Neural cell (in vitro differentiated cells): ENCODE measurements around the gene RMI2. TPM values are rescaled to one million over a fixed set of nuclear protein-coding genes. Genes with fewer than 3 reads are reported as not detected.

Experiments used
- H2AFZ ChIP-seq: fragments of 200-600, 300-800 bp; sonication (generic), shearing (Covaris generic); 2 replicates; pipeline ENCODE4 v1.6.0; 2014; ENCODE audit warnings: low read depth, mild to moderate bottlenecking, antibody characterized with exemption, low read length, moderate library complexity
- H3F3A ChIP-seq: fragments of 200-600 bp; shearing (Covaris generic); 2 replicates; pipeline ENCODE4 v1.6.1; 2016; ENCODE audit warnings: mild to moderate bottlenecking, moderate library complexity, mixed read lengths, antibody characterized with exemption, low read length; ENCODE audit not compliant: insufficient read depth, poor library complexity, severe bottlenecking
- H3K27ac ChIP-seq: fragments of 200-600, 300-800 bp; sonication (generic), shearing (Covaris generic); 2 replicates; pipeline ENCODE4 v1.5.1; 2014; ENCODE audit warnings: mild to moderate bottlenecking, low read length, moderate library complexity
- H3K27me3 ChIP-seq: fragments of 300-800, 200-600 bp; sonication (generic), shearing (Covaris generic); 2 replicates; pipeline ENCODE4 v1.6.0; 2014; ENCODE audit warnings: mild to moderate bottlenecking, low read depth, low read length, moderate library complexity; ENCODE audit not compliant: insufficient read depth
- H3K36me3 ChIP-seq: fragments of 300-800, 200-600 bp; sonication (generic), shearing (Covaris generic); 2 replicates; pipeline ENCODE4 v1.5.1; 2014; ENCODE audit warnings: mild to moderate bottlenecking, antibody characterized with exemption, low read length, moderate library complexity; ENCODE audit not compliant: insufficient read depth
- H3K4me2 ChIP-seq: fragments of 300-800, 200-600 bp; sonication (generic), shearing (Covaris generic); 2 replicates; pipeline ENCODE4 v1.6.0; 2014; ENCODE audit warnings: mild to moderate bottlenecking, low read length
- H3K4me3 ChIP-seq: fragments of 300-800, 200-600 bp; sonication (generic), shearing (Covaris generic); 2 replicates; pipeline ENCODE4 v1.5.1; 2014; ENCODE audit warnings: mild to moderate bottlenecking, low read length, moderate library complexity
- H3K79me2 ChIP-seq: fragments of 200-600 bp; shearing (Covaris generic); replicated peaks from 2 replicates; pipeline ENCODE4 v1.6.0; 2014; ENCODE audit warnings: mild to moderate bottlenecking, low read length, moderate library complexity; ENCODE audit not compliant: insufficient read depth
- H3K9ac ChIP-seq: fragments of 300-800, 200-600 bp; sonication (generic), shearing (Covaris generic); 2 replicates; pipeline ENCODE4 v1.6.1; 2016; ENCODE audit warnings: mild to moderate bottlenecking, low read length, mixed read lengths
- H3K9me2 ChIP-seq: fragments of 200-600 bp; shearing (Covaris generic); 2 replicates; pipeline ENCODE4 v1.6.1; 2016; ENCODE audit warnings: mild to moderate bottlenecking, low read length, mixed read lengths; ENCODE audit not compliant: insufficient read depth
- H3K9me3 ChIP-seq: fragments of 200-600, 300-800 bp; sonication (generic), shearing (Covaris generic); 2 replicates; pipeline ENCODE4 v1.6.1; 2016; ENCODE audit warnings: mild to moderate bottlenecking, mixed run types, low read length, moderate library complexity, mixed read lengths
- H4K20me1 ChIP-seq: fragments of 200-600 bp; shearing (Covaris generic); 2 replicates; pipeline ENCODE4 v1.6.1; 2016; ENCODE audit warnings: mild to moderate bottlenecking, mixed run types; ENCODE audit not compliant: insufficient read depth
- EP300 ChIP-seq: fragments of 450-650 bp; conservative IDR thresholded peaks from 2 replicates; pipeline ENCODE4 v1.6.1; 2014; ENCODE audit warnings: antibody characterized with exemption, mild to moderate bottlenecking, moderate library complexity; ENCODE audit not compliant: poor library complexity, severe bottlenecking
- EZH2 ChIP-seq: fragments of 200-600, 300-800 bp; shearing (Covaris generic), sonication (generic); IDR thresholded peaks from 2 replicates; pipeline ENCODE4 v1.6.1; 2014; ENCODE audit warnings: antibody characterized with exemption, low read length, borderline replicate concordance, mild to moderate bottlenecking; ENCODE audit not compliant: insufficient read depth, poor library complexity, severe bottlenecking
- MXI1 ChIP-seq: fragments of 450-650 bp; conservative IDR thresholded peaks from 2 replicates; pipeline ENCODE4 v1.6.1; 2014; ENCODE audit warnings: antibody characterized with exemption, mild to moderate bottlenecking; ENCODE audit not compliant: poor library complexity, severe bottlenecking
- POLR2AphosphoS5 ChIP-seq: IDR thresholded peaks from 2 replicates; pipeline ENCODE4 v1.6.1; 2012
- RAD21 ChIP-seq: fragments of 450-650 bp; conservative IDR thresholded peaks from 2 replicates; pipeline ENCODE4 v1.6.1; 2014; ENCODE audit warnings: antibody characterized with exemption, mild to moderate bottlenecking, moderate library complexity
- REST ChIP-seq: IDR thresholded peaks from 2 replicates; pipeline ENCODE4 v1.6.1; 2012; ENCODE audit warnings: borderline replicate concordance
- SMC3 ChIP-seq: fragments of 450-650 bp; conservative IDR thresholded peaks from 2 replicates; pipeline ENCODE4 v1.6.1; 2014; ENCODE audit warnings: antibody characterized with exemption, mild to moderate bottlenecking, moderate library complexity; ENCODE audit not compliant: poor library complexity
- TAF1 ChIP-seq: IDR thresholded peaks from 2 replicates; pipeline ENCODE4 v1.6.1; 2012; ENCODE audit warnings: low read depth
- polyA plus RNA-seq: library from polyadenylated mRNA; depleted of rRNA; stranded (reverse); fragments of >200 nt; gene quantifications from 2 replicates; pipeline ENCODE4 v1.2.3, GENCODE V29; 2014
- TF ChIP-seq, protein P1 (sequence below): fragments of 450-650 bp; IDR thresholded peaks from 2 replicates; pipeline ENCODE4 v1.5.1; 2014; ENCODE audit warnings: antibody characterized with exemption, mild to moderate bottlenecking, moderate library complexity; ENCODE audit not compliant: poor library complexity, severe bottlenecking

The RMI2 gene
- polyA plus RNA-seq, 1 donor from 2014 or later = 0.48 TPM

DNA sequence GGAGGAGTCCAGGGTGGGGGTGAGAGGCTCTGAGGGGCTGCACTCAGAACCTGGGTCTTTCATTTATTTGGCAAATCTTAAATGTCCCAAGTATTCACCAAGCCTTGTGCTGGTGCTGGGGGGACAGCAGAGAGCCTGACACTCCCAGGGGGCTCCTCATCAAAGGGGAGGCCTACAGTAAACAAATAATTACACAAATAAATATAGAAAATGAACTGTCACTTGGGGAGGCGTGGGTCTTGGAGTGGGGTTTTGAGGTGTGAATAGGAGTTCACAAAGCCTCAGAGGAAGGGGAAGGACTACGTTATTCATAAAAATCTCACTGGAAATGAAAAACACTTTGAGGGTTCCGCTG is 48.9 kb upstream of the RMI2 start:
- H4K20me1 ChIP-seq = no peaks in the 10 kb centered on the region
- H3K9me3 ChIP-seq = no peaks in the 10 kb centered on the region
- no peaks in the 10 kb centered on the region for H3K27me3 ChIP-seq
- no peak overlapping the region for H3K27ac ChIP-seq
- H3K79me2 ChIP-seq = no peaks in the 10 kb centered on the region
- H3K4me2 ChIP-seq = no peak overlapping the region
- no peaks in the 10 kb centered on the region for H3F3A ChIP-seq
- H2AFZ ChIP-seq = no peak overlapping the region
- TF ChIP-seq REST (no peak), SMC3 (no peak), MXI1 (no peak)
- TF ChIP-seq, protein P1, sequence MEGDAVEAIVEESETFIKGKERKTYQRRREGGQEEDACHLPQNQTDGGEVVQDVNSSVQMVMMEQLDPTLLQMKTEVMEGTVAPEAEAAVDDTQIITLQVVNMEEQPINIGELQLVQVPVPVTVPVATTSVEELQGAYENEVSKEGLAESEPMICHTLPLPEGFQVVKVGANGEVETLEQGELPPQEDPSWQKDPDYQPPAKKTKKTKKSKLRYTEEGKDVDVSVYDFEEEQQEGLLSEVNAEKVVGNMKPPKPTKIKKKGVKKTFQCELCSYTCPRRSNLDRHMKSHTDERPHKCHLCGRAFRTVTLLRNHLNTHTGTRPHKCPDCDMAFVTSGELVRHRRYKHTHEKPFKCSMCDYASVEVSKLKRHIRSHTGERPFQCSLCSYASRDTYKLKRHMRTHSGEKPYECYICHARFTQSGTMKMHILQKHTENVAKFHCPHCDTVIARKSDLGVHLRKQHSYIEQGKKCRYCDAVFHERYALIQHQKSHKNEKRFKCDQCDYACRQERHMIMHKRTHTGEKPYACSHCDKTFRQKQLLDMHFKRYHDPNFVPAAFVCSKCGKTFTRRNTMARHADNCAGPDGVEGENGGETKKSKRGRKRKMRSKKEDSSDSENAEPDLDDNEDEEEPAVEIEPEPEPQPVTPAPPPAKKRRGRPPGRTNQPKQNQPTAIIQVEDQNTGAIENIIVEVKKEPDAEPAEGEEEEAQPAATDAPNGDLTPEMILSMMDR = no peak
- H3K36me3 ChIP-seq = no peaks in the 10 kb centered on the region
- H3K9me2 ChIP-seq = no peaks in the 10 kb centered on the region
- H3K4me3 ChIP-seq = no peak overlapping the region
- no peak overlapping the region for H3K9ac ChIP-seq

- H4K20me1 ChIP-seq = no peaks in the 10 kb centered on the region
- H3K4me2 ChIP-seq = no peak overlapping the region
- no peak overlapping the region for H3K27ac ChIP-seq
- no peaks in the 10 kb centered on the region for H3K27me3 ChIP-seq
- no peaks in the 10 kb centered on the region for H3K79me2 ChIP-seq
- no peaks in the 10 kb centered on the region for H3K9me2 ChIP-seq
- no peaks in the 10 kb centered on the region for H3F3A ChIP-seq
- no peak overlapping the region for H2AFZ ChIP-seq
- H3K4me3 ChIP-seq = no peak overlapping the region
- no peaks in the 10 kb centered on the region for H3K9me3 ChIP-seq
- TF ChIP-seq EZH2 (no peak), TAF1 (no peak), RAD21 (no peak), SMC3 (no peak), REST (no peak), EP300 (no peak), POLR2AphosphoS5 (no peak), MXI1 (no peak)
- TF ChIP-seq, protein P1 = no peak
- H3K9ac ChIP-seq = no peak overlapping the region
- no peaks in the 10 kb centered on the region for H3K36me3 ChIP-seq
Measured at GRCh38 chr16:11296706-11297491, 48.4 kb upstream of the RMI2 start.
